Stimulated activated CD4-positive, alpha-beta T cell treated with anti-CD3 and anti-CD28 coated beads, TNF-alpha, amount 100 ng/mL, for 48 hours (primary cell): ENCODE measurements around the gene LRRC4C.
"Not testable (repeated sequence)": the region's sequence is repeated elsewhere in the genome, so short reads cannot be mapped to it uniquely, and the experiment has no call there.

Source experiments
- DNase-seq, 3 donors: peaks; one replicate each; pipeline ENCODE4 v3.0.0-alpha.2; 2020; ENCODE audit warnings: low read depth in 3 of 3

LRRC4C gene

GRCh38 chr11:40689823-40690222 is 769.6 kb downstream of the LRRC4C start:
- no peak for DNase-seq

DNA sequence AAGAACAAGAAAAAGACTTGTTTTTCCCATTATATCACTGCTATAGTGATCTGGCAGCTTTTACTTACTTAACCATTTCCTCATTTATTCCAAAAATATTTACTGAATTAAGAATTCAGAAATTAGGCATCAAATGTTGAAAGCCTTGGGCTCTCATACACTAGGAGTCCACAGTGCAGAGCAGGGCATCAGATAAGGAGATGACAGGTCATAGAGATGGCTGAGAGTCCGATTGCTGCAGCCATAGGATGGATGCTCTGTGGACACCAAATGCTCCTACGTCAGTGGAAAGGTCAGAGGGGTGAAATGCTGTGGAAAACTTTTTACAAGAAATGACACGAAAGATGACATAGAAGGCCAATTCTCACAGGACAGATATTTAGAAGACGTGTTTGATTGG is 771.1 kb downstream of the LRRC4C start:
- no peak for DNase-seq

- no peak for DNase-seq
Measured at GRCh38 chr11:40686765-40687164, 772.7 kb downstream of the LRRC4C start.

DNA sequence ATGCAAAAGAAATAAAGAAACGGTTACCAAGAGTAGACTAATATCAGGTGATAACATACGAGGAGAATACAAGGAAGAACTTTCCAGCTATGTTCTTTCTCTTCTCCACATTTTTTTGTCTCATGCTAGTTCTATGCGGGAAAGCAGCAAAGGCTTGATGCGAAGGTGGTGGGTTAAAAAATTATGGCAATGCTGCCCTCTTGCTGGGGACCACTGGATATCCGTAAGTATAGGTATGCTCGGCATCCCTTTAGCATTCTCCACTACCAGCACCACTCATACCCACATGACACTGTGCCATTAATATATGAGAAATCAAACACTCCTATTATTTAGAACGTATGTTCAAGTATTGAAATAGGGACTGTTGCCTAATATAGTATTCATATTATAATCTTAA is 776.4 kb downstream of the LRRC4C start:
- no peak for DNase-seq

DNA sequence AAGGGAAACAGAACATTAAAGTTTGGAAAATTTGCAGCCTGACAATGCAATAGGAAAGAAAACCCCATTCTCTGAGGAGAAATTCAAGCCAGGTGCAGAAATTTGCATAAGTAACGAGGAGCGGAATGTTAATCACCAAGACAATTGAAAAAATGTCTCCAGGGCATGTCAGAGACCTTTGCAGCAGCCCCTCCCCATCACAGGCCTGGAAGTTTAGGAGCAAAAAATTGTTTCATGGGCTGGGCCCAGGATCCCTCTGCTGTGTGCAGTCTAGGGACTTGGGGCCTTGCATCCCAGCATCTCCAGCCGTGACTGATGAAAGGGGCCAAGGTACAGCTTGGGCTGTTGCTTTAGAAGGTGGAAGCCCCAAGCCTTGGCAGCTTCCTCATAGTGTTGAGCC is 780.2 kb downstream of the LRRC4C start:
- DNase-seq, result no peak

DNA sequence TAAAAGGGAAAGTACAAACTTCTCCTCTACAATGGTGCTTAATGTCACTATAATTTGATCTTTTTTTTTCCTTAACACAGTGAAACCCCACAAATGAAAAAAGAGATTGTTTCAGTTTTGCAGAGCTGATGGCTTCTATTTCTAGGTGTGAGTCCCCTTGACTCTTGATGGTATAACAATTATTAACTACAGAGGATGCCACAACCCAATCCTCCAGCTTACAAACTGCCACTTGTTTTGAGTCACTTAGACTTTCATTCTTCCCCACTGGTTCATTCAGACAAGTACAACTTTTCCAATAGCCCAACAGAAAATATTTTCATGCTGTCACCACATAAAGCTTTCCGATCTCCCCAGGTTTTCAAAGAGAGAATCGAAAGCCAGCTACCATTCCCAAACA is 812.2 kb downstream of the LRRC4C start:
- DNase-seq, result no peak

DNA sequence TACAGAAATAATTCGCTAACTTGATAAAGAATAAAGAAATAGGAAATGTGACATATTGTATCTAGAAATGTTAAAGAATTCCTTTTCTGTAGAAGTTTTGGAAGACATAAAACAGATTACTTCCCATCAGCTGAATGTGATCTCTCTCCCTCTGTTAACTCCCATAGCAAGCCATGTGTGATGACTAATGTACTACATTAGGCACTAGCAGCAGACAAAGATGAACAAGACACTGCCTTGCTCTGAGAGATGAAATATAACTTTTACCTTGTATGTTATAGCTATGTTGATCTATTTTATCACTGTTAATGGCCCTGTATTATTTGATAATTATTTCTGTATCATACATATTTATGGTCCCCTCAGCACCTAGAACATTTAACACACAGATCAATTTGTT is 817.2 kb downstream of the LRRC4C start:
- DNase-seq, result no peak

GRCh38 chr11:40619654-40620053 is 839.8 kb downstream of the LRRC4C start:
- no peak for DNase-seq

DNA sequence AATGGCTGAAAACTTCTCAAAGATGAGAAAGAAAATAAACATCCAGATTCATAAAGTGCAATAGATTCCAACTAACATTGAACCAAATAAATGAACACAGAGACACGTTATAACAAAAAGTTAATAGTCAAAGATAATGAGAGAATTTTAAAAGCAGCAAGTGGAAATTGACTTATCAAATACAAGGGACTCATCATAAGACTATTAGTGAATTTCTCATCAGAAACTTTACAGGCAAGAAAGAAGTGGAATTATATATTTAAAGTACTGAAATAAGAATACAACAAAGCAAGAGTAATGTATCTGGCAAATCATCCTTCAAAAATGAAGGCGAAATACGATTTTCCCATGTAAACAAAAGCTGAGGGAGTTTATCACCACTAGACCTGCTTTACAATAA is 852.7 kb downstream of the LRRC4C start:
- DNase-seq, result no peak

DNA sequence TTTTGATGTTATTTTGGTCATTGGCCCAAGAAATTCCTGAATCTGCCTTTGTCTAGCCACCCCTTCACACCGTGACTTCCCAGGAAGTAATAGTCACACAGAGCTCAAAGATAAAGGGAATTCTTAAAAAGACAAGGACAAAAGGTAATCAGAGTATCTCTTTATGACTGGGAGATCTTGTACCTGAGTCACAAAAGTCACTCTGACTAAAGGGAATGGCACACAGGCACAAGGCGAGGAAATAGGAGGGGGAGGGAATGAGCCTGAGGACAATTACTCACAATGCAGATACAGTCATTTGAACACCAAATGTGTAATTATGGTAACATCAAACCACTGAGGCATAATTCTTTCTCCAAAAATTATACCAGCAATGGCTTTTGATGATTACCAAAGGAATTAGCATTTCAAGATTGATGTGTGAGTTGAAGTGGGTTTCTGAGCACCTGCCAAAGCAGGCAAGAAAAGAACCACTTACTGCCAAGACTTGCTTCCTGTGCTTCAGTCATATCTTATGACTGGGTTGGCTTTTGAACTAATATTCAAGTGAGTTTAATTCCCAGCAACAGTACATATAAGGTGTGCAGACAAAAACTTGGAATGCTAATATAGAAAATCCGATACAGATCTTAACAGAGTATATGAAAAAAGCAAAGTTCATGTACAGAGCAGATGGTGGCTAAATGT is 856.4 kb downstream of the LRRC4C start:
- no peak for DNase-seq

DNA sequence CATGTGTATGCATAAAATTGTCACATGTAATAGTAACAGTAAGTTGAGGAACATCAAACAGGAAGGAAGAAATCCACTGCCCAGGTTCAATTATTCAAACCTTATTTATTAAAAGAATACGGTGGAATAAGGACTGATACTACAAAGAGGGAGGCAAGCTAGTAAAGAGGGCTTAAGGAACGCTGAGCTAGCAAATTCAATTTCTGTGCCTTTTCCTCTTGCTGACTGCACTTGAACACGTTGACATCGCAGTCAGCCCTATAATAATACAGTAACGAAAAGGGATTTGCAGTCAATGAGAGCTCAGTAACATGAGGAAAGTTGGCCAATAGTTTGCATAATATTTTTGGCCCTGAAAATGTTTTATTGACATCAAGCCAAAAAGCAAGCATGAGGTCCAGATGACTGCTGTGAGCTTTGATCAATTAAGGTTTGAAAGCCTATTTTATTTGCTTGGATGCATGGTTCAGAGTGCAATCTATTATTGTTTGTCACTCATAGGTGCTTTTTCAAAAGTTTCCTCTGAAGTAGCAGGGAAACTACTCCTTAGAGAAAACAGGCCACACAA is 861.8 kb downstream of the LRRC4C start:
- no peak for DNase-seq

- DNase-seq, result no peak
Measured at GRCh38 chr11:40573254-40573891, 886.1 kb downstream of the LRRC4C start.

DNA sequence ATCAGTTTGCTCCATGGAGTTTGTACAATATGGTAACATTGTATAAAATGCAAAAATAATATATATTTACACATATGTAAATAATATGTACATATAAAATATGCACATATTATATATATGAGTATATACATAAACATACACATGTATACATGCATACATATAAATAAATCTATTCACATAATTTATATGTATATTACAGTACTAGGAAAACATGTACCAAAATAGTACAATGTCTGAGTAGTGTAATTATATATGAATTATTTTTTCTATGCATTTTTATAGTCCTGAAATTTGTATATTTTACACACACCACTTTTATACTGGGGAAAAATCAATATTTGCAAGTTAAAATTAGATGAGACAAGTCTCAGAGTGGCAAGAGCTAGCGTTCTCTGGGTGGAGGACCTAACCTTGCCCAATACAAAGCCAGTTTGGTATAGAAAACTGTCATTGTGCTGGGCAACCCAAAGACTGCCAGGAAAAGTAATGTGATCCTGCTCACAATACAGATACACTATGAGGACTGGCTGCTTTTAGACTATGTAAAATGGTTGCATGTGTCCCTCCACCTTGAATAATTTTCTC is 889.4 kb downstream of the LRRC4C start:
- no peak for DNase-seq

DNA sequence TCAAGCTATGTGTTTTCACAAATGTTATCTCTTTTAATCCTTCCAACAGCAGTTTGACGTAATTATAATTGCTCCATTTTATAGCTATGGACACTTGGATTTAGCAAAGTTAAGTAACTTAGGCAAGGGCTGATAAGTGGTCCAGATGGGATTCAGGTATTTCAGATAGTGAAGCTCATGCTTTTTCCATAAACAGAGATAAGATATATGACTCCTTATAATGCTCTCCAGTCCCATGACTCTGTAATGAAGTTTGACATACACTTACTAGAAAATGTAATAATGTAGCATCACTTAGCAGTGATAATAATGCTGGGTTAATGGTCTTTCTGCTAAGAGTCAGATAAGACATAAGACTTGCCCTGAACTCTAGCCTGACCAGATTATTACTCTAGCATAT is 892.1 kb downstream of the LRRC4C start:
- DNase-seq, result no peak

GRCh38 chr11:40544162-40544561 is 915.3 kb downstream of the LRRC4C start:
- DNase-seq, result no peak

DNA sequence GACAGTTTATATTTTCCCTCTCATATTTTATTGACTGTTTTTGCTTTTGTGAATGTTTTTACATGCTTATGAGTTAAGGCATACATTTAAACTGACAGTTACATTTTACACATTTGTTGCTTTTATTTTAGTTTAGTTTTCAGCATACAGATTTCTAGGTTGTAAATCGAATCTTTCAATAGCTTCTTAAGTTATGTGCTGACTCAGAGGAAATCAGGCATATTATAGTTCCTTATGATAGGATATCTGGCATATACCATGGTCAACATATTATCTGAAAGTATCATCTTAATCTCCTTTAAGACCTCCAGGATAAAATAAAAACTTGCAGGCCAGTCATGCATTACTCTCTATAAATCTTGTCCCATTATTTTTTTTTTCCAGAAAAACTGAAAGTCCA is 916.6 kb downstream of the LRRC4C start:
- DNase-seq, result no peak

GRCh38 chr11:40537734-40538133 is 921.7 kb downstream of the LRRC4C start:
- DNase-seq, result no peak

DNA sequence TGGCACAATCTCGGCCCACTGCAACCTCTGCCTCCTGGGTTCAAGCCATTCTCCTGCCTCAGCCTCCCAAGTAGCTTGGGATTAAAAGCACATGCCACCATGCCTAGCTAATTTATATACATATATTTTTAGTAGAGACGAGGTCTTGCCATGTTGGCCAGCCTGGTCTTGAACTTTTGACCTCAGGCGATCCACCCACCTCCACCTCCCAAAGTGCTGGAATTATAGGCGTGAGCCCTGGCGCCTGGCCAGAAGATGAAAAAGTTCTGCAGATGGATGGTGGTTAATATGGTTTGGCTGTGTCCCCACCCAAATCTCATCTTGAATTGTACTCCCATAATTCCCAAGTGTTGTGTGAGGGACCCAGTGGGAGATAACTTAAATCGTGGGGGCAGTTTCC is 937.4 kb downstream of the LRRC4C start:
- not testable (repeated sequence) for DNase-seq

DNA sequence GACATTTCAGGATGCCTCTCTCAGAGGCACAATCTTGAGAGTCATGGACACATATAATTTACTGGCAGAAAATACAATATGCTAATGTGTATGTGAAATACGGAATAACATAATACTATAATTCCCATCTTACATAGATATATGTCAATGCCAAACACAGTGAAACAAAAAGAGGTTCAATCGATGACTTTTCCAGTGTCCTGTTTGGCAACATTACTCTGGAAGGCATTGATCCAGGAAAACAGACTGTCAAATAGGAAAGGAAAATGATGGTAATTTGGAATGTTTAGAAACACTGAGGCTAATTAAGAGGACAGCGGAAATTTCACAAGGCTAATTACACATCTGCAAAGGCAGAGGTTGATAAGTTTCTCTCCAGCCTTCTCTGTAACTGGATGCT is 942.3 kb downstream of the LRRC4C start:
- no peak for DNase-seq

DNA sequence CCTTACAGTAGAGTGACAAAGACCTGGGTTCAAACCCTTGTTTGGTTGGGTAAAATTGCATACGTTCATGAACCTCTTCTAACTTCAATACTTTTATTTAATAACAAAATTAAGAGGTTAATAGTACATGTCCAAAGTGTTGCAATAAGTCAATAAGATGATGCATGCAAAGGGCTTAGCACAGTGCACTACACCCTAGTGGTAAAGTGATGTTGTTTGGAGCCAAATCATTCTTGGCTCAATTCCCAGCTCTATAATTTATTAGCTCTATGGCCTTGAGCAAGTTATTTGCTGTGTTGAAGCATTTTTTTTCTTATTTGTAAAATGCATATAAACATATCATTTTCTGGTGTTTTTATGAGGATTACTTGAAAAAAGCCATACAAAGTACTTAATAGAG is 945.3 kb downstream of the LRRC4C start:
- no peak for DNase-seq

GRCh38 chr11:40513281-40513680 is 946.2 kb downstream of the LRRC4C start:
- no peak for DNase-seq

- no peak for DNase-seq
Measured at GRCh38 chr11:40508303-40508702, 951.1 kb downstream of the LRRC4C start.

- DNase-seq, result no peak
Measured at GRCh38 chr11:40506226-40506625, 953.2 kb downstream of the LRRC4C start.
